ENCODE measurements around the gene EML5.

The EML5 gene

GRCh38 chr14:88727057-88727456 lies 65.7 kb downstream of the EML5 start:
- no peak for DNase-seq

DNA sequence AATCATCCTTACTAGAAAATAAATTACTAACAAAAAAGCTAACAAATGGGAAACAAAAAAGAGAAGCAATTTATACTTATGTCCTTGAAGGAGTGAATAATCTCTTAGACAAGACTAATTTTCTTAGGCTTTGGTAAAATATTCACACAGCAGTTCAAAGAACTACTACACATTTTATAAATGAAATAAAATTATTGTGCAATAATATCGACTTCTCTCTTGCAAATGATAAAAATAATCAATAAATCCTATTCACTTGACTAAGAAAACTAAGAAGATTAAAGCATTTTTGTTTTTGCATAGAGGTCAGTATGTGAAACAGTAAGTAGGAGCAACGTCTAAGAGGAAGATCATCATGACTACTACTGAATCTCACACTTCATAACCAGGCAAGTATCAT lies 82.0 kb downstream of the EML5 start:
- no peak for DNase-seq

DNA sequence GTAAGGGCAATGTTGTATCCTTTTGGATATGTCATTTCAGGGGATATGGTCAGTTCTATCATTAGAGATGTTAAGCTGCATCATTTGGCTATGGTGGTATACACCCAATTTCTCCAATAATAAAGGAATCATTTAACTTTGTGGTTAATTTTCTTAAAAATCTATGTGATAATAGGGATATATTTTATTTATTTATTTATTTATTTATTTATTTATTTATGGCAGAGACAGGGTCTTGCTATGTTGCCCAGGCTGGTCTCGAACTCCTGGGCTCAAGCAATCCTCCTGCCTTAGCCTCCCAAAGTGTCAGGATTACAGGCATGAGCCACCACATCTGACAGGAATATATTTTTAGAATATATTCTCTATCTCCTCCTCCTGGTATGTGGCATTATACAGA lies 85.7 kb downstream of the EML5 start:
- DNase-seq, result no peak

GRCh38 chr14:88706425-88706824 lies 86.3 kb downstream of the EML5 start:
- DNase-seq, result no peak

DNA sequence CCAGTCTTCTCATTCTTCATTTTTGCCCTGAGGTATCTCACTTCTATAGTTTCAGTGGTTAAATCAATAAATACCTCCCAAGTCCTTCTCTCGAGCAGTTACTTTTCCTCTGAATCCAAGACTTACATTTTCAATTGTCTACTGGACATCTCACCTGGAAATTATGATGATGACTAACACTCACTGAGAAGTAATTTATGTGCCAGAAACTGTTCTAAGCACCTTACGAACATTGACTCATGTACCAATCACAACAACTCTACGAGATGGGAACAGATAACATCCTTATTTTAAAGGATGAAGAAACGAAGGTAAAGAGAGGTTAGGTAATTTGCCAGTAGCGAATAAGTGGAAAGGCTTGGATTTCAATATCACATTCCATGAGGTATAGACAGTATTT lies 94.1 kb downstream of the EML5 start:
- no peak for DNase-seq

- DNase-seq, result no peak
These were observed 96.9 kb downstream of the EML5 start for GRCh38 chr14:88695870-88696269.

- no peak for DNase-seq
These were observed 104.4 kb downstream of the EML5 start for GRCh38 chr14:88688386-88688785.

DNA sequence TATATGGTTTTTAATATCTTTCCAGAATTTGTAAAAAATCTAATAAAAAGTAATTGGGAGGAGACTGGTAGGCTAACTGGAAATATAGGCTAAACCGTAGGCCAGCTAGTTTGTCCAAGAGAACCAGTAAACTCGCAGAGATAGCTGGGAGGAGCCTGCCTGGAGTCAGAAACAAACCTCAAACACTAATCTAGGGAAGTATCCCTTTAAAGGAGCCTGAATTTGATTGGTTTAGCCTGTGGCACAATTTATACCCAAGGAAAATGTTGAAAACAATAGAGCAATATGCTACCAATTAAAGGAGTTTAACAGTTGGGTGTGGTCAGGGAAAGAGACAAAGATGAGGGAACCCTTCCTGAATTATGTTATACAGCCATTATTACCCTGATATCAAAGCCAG lies 109.6 kb downstream of the EML5 start:
- no peak for DNase-seq

GRCh38 chr14:88682495-88683114 lies 110.1 kb downstream of the EML5 start:
- no peak for DNase-seq

- no peak for DNase-seq
These were observed 110.8 kb downstream of the EML5 start for GRCh38 chr14:88681755-88682494.

- DNase-seq, result no peak
These were observed 123.4 kb downstream of the EML5 start for GRCh38 chr14:88669346-88669745.

GRCh38 chr14:88668448-88669116 lies 124.2 kb downstream of the EML5 start:
- no peak for DNase-seq

DNA sequence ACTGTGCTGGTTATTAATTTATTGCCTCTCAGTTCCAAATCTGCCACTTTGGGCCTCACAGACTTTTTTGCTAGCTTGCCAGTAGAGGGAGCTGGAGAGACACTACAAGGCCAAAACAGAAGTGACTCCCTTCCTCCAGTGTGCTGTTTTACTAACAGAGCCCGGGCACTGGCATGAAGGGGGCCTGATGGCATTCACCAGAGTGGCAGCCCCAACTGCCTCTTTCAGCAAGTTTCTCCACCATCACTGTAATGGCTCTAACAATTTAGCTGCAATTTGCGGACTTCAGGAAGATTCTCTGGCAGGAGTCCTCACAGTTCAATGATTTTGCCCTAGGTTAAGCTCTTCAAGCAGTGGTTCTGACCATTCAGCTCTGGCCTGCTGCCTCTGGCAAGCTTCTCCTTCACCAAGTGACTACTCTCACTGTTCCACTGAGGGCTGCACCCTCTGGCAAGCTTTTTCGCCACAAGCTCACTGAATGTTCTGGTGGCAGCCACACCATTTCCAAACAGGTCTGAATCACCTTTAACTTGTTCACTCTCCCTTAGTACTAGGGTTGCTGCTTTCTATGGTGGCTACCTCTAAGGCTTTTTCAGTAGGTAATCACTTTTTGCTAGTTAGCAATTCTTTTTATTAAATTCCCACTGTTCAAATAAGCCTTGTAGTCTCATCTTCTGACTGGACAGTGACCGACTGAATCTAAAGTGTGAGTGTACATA lies 125.0 kb downstream of the EML5 start:
- DNase-seq, result peak in 49 of 56 donors; percentile 5 to 76 (median 39)

- no peak for DNase-seq
These were observed 132.7 kb downstream of the EML5 start for GRCh38 chr14:88660056-88660455.

GRCh38 chr14:88639221-88639620 lies 153.5 kb downstream of the EML5 start:
- DNase-seq, result no peak

DNA sequence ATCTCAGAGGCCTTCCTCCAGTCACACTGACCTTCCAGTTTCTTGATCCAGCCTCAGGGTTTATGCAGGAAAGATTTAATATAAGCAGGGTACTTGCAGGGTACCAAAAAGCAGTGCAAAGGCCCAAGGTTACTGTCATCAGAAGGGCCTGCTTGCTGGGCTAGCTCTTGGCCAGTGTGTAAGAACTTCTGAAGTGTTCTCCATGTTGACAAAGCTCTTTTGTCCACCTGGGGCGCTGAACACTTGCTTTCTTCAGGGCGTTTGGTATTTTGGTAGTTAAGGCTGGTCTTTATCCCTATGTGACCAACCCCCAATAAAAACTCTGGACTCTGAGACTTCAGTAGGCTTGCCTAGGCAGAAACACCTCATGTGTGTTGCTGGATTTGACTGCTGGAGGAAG lies 160.2 kb downstream of the EML5 start:
- DNase-seq, result no peak

- DNase-seq, result no peak
These were observed 161.7 kb downstream of the EML5 start for GRCh38 chr14:88631091-88631490.

DNA sequence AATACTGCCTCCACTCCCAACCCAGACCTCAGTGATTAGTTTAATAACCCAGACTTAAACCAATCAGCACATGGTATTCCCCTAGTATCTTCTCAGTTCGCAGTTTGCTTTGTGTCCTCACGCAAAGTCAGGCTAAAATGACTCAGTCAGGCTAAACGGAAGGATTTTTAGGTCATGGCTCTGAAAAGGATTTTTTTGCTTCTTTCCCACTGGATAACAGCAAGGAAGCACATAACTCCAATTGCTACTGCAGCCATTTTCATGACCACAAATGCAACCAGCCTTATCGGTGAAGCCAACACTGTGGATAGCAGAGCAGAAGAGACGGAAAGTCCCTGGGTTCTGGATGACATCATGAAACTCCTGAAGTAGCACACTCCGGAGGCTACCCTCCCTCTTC lies 162.2 kb downstream of the EML5 start:
- DNase-seq, result no peak

- no peak for DNase-seq
These were observed 164.3 kb downstream of the EML5 start for GRCh38 chr14:88628462-88628861.

DNA sequence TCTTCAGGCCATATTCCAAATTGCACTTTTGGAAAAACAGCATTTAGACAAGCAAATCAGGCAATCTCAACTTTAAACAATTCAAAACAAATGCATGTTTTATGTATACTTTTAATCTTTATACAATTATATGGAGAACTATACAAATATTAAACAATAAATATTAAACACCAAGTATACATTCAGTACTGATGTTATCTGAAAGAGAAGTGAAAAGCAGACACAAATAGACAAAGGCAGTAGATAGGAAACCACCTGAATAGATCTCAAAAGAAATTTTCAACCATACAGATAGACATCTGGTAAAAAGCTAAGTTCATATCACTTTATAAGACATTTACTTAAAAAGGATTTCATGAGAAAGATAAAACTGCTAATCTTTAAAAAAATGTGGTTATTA lies 164.7 kb downstream of the EML5 start:
- no peak for DNase-seq

DNA sequence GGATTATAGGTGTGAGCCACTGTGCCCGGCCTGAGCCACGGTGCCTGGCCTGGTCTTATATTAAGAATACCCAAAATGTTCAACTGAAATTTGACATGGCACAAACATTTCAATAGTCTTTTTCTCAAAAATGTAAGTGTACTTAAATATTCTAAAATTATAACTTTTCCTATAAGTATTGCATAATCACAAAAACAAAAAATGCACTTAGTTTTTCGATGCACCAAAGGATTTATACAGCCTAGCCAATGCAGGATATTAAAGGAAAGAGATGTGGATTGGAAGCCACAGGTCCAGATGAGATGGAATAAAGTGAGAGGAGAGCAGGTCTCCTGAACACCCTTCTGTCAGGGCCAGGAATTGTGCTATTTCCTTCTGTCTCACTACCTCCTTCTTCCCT lies 167.1 kb downstream of the EML5 start:
- no peak for DNase-seq

- DNase-seq, result no peak
These were observed 171.7 kb downstream of the EML5 start for GRCh38 chr14:88621100-88621499.

Measured in nucleus accumbens (tissue), 56 donors.